GM23338 (cell line): ENCODE measurements around the gene NTNG2. TPM values are rescaled to one million over a fixed set of nuclear protein-coding genes. Genes with fewer than 3 reads are reported as not detected.

ENCODE experiments used
- ATAC-seq: fragments of 200-7000 bp; cut with Tn5 transposase; 3 replicates; pipeline ENCODE4 v1.9.1; 2020
- DNase-seq: peaks from one replicate; pipeline ENCODE4 v3.0.0-alpha.2; 2015; ENCODE audit warnings: low spot score
- H2AFZ ChIP-seq: fragments of 200-600 bp; sonication (generic); 2 replicates; pipeline ENCODE4 v1.8.0; 2016; ENCODE audit warnings: antibody characterized with exemption, mild to moderate bottlenecking, moderate library complexity
- H3F3A ChIP-seq: fragments of 200-600 bp; sonication (generic); replicated peaks from 2 replicates; pipeline ENCODE4 v1.8.0; 2017; ENCODE audit warnings: antibody characterized with exemption, mixed run types, low read depth
- H3K27ac ChIP-seq: fragments of 200-600 bp; sonication (generic); 2 replicates; pipeline ENCODE4 v1.6.1; 2016; ENCODE audit warnings: low read depth
- H3K27me3 ChIP-seq: fragments of 200-600 bp; sonication (generic); 2 replicates; pipeline ENCODE4 v1.8.0; 2016; ENCODE audit warnings: mild to moderate bottlenecking, mixed run types, moderate library complexity; ENCODE audit not compliant: insufficient read depth
- H3K36me3 ChIP-seq: fragments of 200-600 bp; sonication (generic); 2 replicates; pipeline ENCODE4 v1.8.0; 2016; ENCODE audit warnings: mild to moderate bottlenecking; ENCODE audit not compliant: insufficient read depth
- H3K4me1 ChIP-seq: fragments of 200-600 bp; sonication (generic); 2 replicates; pipeline ENCODE4 v1.8.0; 2016; ENCODE audit warnings: mild to moderate bottlenecking, moderate library complexity; ENCODE audit not compliant: insufficient read depth
- H3K4me2 ChIP-seq: fragments of 200-600 bp; sonication (generic); 2 replicates; pipeline ENCODE4 v1.7.1; 2017; ENCODE audit warnings: mixed run types
- H3K4me3 ChIP-seq: fragments of 200-600 bp; sonication (generic); 2 replicates; pipeline ENCODE4 v1.6.1; 2016; ENCODE audit warnings: mixed run types
- H3K79me2 ChIP-seq: fragments of 200-600 bp; sonication (generic); replicated peaks from 2 replicates; pipeline ENCODE4 v1.8.0; 2017; ENCODE audit warnings: mild to moderate bottlenecking; ENCODE audit not compliant: insufficient read depth
- H3K9me2 ChIP-seq: fragments of 200-600 bp; sonication (generic); 2 replicates; pipeline ENCODE4 v1.8.0; 2017; ENCODE audit not compliant: insufficient read depth
- H4K20me1 ChIP-seq: fragments of 200-600 bp; sonication (generic); replicated peaks from 2 replicates; pipeline ENCODE4 v1.8.0; 2017; ENCODE audit warnings: mild to moderate bottlenecking; ENCODE audit not compliant: insufficient read depth
- H3K27ac Mint-ChIP-seq: 2 replicates; pipeline ENCODE4 v1.8.0; 2020; ENCODE audit warnings: inconsistent platforms, mild to moderate bottlenecking, moderate library complexity, mixed read lengths
- H3K27me3 Mint-ChIP-seq: 3 replicates; pipeline ENCODE4 v1.8.0; 2022; ENCODE audit warnings: low read depth, mild to moderate bottlenecking, moderate library complexity, mixed read lengths, inconsistent platforms; ENCODE audit not compliant: insufficient read depth, poor library complexity
- H3K36me3 Mint-ChIP-seq: 3 replicates; pipeline ENCODE4 v1.8.0; 2021; ENCODE audit warnings: low read depth, mild to moderate bottlenecking, inconsistent platforms, moderate library complexity, mixed read lengths
- H3K4me1 Mint-ChIP-seq: 3 replicates; pipeline ENCODE4 v1.8.0; 2020; ENCODE audit warnings: mild to moderate bottlenecking, inconsistent platforms, mixed read lengths
- H3K4me3 Mint-ChIP-seq: 3 replicates; pipeline ENCODE4 v1.8.0; 2021; ENCODE audit warnings: moderate library complexity, mild to moderate bottlenecking, inconsistent platforms, mixed read lengths
- H3K9me3 Mint-ChIP-seq: 3 replicates; pipeline ENCODE4 v1.8.0; 2020; ENCODE audit warnings: moderate library complexity, mild to moderate bottlenecking, inconsistent platforms, mixed read lengths
- CTCF ChIP-seq, 2 experiments: fragments of 200-600 bp in 1 of 2; sonication (generic) in 1 of 2; conservative IDR thresholded peaks; 2 replicates each; pipeline versions ENCODE4 v1.5.1 to v1.6.1; 2016 to 2017; ENCODE audit warnings: antibody characterized with exemption in 2 of 2, low read depth in 2 of 2, mild to moderate bottlenecking in 2 of 2, moderate library complexity in 1 of 2
- ETS1 ChIP-seq: IDR thresholded peaks from 2 replicates; pipeline ENCODE4 v1.6.1; 2016; ENCODE audit warnings: antibody characterized with exemption
- EZH2phosphoT487 ChIP-seq: fragments of 200-600 bp; sonication (generic); IDR thresholded peaks from one replicate; pipeline ENCODE4 v1.8.1; 2018; ENCODE audit warnings: antibody characterized with exemption; ENCODE audit not compliant: unreplicated experiment
- JUNB ChIP-seq: IDR thresholded peaks from one replicate; pipeline ENCODE4 v1.6.1; 2016; ENCODE audit warnings: antibody characterized with exemption; ENCODE audit not compliant: unreplicated experiment
- REST ChIP-seq: IDR thresholded peaks from one replicate; pipeline ENCODE4 v1.6.1; 2018; ENCODE audit warnings: antibody characterized with exemption; ENCODE audit not compliant: unreplicated experiment
- ZNF114 ChIP-seq: fragments of 250-450 bp; sonication (Bioruptor Pico); IDR thresholded peaks from 2 replicates; pipeline ENCODE4 v1.5.0; 2020; ENCODE audit warnings: mild to moderate bottlenecking, moderate library complexity
- ZNF462 ChIP-seq: fragments of 250-450 bp; sonication (Bioruptor Pico); IDR thresholded peaks from 2 replicates; pipeline ENCODE4 v1.5.0; 2020; ENCODE audit warnings: mild to moderate bottlenecking, moderate library complexity
- polyA plus RNA-seq: library from polyadenylated mRNA; unstranded; fragments of >200 nt; fragmentation: Nextera tagmentation; extraction: Ambion mirVana; gene quantifications from 2 replicates; pipeline ENCODE4 v1.2.1, GENCODE V29; 2016
- total RNA-seq: library from RNA; depleted of rRNA; stranded (reverse); fragments of >200 nt; shearing (Covaris generic); gene quantifications from 2 replicates; pipeline ENCODE4 v1.2.3, GENCODE V29; 2014

The NTNG2 gene
- total and polyA plus RNA-seq, 2 experiments from 2014 or later = 0.99 to 1.7 TPM

GRCh38 chr9:132235125-132235524 is 73.3 kb downstream of the NTNG2 start (continued):
- TF ChIP-seq ZNF462 (CRISPR knock-in tag) (no peak), CTCF (conservative IDR thresholded peaks at IDR 0.05; ENCODE audit: low read depth in 2 of 2) (no peak)

- Histone ChIP-seq H3K27ac (no peak overlapping the region), H3K27me3 (no peaks in the 10 kb centered on the region), H3K4me2 (no peak overlapping the region), H3K4me3 (no peak overlapping the region), H2AFZ (peak overlapping the region; percentile 78), H4K20me1 (no peaks in the 10 kb centered on the region), H3K4me1 (peaks cover 6% of the 10 kb centered on the region; the same call in 1 of the 2 replicates), H3K79me2 (no peaks in the 10 kb centered on the region), H3F3A (0 out of 2 replicates have a peak, but pooled peaks cover 4% of the 10 kb centered on the region), H3K36me3 (no peaks in the 10 kb centered on the region), H3K9me2 (no peaks in the 10 kb centered on the region)
- Mint-ChIP-seq H3K4me1 (peaks cover 10% of the 10 kb centered on the region; the same call in 2 of the 3 replicates), H3K27me3 (peaks cover 24% of the 10 kb centered on the region), H3K36me3 (no peaks in the 10 kb centered on the region), H3K27ac (no peak overlapping the region), H3K4me3 (no peak overlapping the region), H3K9me3 (no peaks in the 10 kb centered on the region)
- peak; percentile 42 for ATAC-seq
- peak; percentile 95 for DNase-seq
- TF ChIP-seq REST (no peak), ZNF114 (CRISPR knock-in tag) (no peak), ETS1 (no peak), EZH2phosphoT487 (no peak), JUNB (no peak), CTCF (conservative IDR thresholded peaks at IDR 0.05; ENCODE audit: low read depth in 2 of 2) (peak; percentile 93 to 100)
Observed at GRCh38 chr9:132235894-132236661, 74.2 kb downstream of the NTNG2 start.
